Activated T-cell treated with anti-CD3 and anti-CD28 coated beads, Interleukin-2, amount 50 U/mL, for 48 hours (primary cell): ENCODE data around the gene YWHAG.
A peak's percentile ranks its signal among the peaks of the same experiment; 100 is the strongest.
"Not testable (repeated sequence)": the region's sequence is repeated elsewhere in the genome, so short reads cannot be mapped to it uniquely, and the experiment has no call there.

ENCODE experiments used
- DNase-seq, 2 experiments: peaks; one replicate each; pipeline ENCODE4 v3.0.0-alpha.2; 2020

YWHAG gene

GRCh38 chr7:76292911-76293310 is 65.9 kb downstream of the YWHAG start:
- not testable (repeated sequence) for DNase-seq

- no peak for DNase-seq
These were observed 66.6 kb downstream of the YWHAG start for GRCh38 chr7:76292213-76292573.

GRCh38 chr7:76291351-76292212 is 67.2 kb downstream of the YWHAG start:
- DNase-seq: peak; percentile 97 to 98

GRCh38 chr7:76290847-76291350 is 67.9 kb downstream of the YWHAG start:
- not testable (repeated sequence) for DNase-seq

GRCh38 chr7:76286842-76287403 is 71.9 kb downstream of the YWHAG start:
- no peak for DNase-seq

GRCh38 chr7:76285604-76286374 is 73.0 kb downstream of the YWHAG start:
- no peak for DNase-seq

GRCh38 chr7:76283254-76284159 is 75.3 kb downstream of the YWHAG start:
- no peak for DNase-seq

- DNase-seq: no peak
These were observed 76.2 kb downstream of the YWHAG start for GRCh38 chr7:76282344-76283253.

GRCh38 chr7:76281706-76282343 is 77.0 kb downstream of the YWHAG start:
- DNase-seq: no peak

- DNase-seq: no peak
These were observed 77.6 kb downstream of the YWHAG start for GRCh38 chr7:76281006-76281705.

- DNase-seq: no peak
These were observed 78.4 kb downstream of the YWHAG start for GRCh38 chr7:76280408-76280807.

GRCh38 chr7:76278540-76278939 is 80.3 kb downstream of the YWHAG start:
- no peak for DNase-seq
